Activated CD4-positive, alpha-beta T cell treated with anti-CD3 and anti-CD28 coated beads, Interleukin-2, amount 50 U/mL, for 24 hours (primary cell): ENCODE results near the gene ARHGAP12.
A peak's percentile ranks its signal among the peaks of the same experiment; 100 is the strongest.
"Not testable (repeated sequence)": the region's sequence is repeated elsewhere in the genome, so short reads cannot be mapped to it uniquely, and the experiment has no call there.

Experiments used
- DNase-seq, 2 donors: peaks; one replicate each; pipeline ENCODE4 v3.0.0-alpha.2; 2020; ENCODE audit warnings: low read depth in 1 of 2, low spot score in 1 of 2

The ARHGAP12 gene, protein sequence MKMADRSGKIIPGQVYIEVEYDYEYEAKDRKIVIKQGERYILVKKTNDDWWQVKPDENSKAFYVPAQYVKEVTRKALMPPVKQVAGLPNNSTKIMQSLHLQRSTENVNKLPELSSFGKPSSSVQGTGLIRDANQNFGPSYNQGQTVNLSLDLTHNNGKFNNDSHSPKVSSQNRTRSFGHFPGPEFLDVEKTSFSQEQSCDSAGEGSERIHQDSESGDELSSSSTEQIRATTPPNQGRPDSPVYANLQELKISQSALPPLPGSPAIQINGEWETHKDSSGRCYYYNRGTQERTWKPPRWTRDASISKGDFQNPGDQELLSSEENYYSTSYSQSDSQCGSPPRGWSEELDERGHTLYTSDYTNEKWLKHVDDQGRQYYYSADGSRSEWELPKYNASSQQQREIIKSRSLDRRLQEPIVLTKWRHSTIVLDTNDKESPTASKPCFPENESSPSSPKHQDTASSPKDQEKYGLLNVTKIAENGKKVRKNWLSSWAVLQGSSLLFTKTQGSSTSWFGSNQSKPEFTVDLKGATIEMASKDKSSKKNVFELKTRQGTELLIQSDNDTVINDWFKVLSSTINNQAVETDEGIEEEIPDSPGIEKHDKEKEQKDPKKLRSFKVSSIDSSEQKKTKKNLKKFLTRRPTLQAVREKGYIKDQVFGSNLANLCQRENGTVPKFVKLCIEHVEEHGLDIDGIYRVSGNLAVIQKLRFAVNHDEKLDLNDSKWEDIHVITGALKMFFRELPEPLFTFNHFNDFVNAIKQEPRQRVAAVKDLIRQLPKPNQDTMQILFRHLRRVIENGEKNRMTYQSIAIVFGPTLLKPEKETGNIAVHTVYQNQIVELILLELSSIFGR

DNA sequence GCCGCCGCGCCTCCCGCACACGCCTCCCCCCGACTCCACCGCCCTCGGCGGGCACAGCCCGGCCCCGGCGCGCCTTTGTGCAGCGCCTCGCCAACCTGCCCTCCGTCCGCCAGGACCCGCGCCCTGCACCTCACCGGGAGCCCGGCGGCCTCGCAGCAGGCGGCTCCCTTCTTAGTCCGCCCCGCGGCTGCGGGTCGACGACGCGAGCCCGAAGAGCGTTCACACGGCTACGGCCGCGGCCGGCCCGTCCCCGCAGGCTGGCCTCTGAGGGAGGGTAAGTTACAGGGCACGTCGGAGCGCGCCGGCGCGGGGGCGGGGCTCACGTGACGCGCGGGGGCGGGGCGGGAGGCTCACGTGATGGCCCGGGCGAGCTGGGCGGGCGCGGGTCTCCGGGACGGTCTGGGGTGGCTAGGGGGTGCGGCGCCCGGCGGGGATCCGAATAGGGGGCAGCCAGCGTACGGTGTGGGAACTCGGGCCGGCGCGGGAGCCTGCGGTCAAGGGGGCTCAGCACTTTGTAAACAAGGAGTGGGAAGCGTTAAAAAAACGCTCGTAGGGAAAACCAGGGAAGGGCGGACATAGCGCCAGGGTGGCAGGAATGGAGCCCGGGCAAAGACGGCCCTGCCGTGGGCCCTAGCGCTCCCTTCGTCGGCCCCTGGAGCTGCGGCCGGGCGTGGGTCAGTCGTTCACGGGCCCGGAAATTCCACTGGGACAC is at the start of gene ARHGAP12:
Gene ARHGAP12, minus strand, starts transcription at position 283 of the 712 bp plus-strand sequence. CDS start 19,976 bp downstream, outside the sequence.
- DNase-seq = peak; percentile 71 to 74

DNA sequence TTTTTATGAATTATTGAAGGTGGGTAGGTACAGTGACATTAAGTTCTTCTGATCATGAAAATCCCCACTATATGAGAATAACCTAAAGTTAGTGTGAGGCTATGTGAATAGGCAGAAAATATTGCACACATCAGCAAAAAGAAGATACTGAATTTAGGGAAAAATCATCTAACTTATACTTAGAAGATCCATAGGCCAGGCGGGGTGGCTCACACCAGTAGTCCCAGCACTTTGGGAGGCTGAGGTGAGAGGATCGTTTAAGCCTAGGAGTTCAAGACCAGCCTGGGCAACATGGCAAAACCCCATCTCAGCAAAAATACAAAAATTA is 49.5 kb upstream of the ARHGAP12 start:
- no peak for DNase-seq

DNA sequence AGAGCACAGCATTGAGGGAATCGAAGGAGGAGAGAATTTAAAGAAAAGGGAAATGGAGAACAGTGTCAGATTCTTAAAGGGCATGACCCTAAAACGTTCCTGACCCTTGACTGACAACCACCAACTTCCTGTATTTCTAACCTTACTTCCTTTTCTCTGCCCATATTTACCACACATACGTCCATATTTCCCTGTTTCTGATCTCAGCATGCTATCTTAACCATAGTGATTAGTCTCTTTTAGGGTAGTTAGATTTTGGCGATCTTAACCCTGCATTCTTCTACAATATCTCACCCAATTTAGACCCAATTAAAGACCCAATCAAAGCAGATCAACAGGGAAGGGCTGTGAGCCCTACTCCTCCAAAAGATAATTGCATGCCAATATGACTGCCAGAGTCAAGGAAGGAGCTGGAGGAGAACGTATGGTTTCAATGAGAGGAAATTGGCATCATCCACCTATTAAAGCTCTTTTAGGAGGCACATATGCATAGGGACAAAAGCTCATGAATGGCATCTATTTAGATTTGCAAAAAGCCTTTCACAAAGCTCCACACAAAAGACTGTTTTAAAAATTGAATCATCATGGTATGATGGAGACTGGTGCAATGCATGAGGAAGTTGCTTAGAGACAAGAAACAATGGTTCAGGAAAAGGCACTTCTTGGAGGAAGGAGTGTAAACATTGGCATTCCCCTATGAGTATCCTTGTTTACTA is 49.0 kb upstream of the ARHGAP12 start:
- DNase-seq = no peak

DNA sequence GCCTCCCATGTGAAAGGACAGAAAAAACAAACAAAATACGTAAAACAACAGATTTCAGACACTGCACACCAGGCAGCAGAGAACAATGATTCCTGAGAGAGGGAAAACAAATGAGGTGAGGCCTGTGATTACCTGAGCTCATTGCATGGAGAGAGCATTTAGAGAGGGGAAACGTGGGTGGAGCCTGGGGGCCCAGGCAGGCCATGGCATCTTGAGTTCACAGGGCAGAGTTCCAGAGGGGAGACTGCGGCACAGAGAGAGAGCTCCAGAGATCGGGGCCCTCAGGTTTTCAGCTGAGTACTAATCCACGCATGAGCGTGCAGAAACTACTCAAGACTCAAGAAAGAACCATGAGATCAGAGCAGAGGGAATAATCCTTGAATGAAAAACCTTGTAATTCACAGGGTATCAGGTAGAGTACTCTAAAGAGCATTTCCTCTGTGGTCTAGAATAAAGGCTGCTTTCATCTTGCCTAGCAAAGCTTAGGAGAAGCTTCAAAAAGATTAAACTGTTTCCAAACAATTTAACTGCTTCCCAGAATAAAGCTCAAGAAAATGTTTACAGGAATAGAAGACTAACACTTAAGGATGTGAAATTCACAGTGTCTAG is 46.6 kb upstream of the ARHGAP12 start:
- no peak for DNase-seq

DNA sequence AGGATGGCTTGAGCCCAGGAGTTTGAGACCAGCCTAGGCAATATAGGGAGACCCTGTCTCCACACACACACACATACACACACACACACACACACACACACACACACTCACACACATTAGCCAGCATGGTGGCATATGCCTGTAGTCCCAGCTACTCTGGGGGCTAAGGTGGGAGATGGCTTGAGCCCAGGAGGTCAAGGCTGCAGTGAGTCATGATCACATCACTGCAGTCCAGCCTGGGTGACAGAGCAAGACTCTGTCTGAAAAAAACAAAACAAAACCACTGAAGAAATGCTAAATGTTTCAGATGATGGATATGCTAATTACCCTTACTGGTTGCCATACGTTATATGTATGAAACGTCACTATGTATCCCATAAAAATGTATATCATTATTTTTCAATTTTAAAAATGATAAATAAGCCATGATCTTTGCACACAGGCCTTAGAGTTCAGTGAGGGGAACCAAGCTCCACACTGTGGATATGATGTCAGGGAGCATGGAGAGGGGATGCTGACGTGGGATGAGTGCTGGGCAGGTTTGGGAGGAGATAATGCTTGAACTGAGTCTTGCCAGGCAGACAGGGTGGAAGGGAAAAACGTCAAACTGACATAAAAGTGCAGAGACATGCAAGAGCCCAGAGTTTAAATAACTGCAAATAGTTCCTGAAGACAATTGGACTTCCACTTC is 45.9 kb upstream of the ARHGAP12 start:
- no peak for DNase-seq

DNA sequence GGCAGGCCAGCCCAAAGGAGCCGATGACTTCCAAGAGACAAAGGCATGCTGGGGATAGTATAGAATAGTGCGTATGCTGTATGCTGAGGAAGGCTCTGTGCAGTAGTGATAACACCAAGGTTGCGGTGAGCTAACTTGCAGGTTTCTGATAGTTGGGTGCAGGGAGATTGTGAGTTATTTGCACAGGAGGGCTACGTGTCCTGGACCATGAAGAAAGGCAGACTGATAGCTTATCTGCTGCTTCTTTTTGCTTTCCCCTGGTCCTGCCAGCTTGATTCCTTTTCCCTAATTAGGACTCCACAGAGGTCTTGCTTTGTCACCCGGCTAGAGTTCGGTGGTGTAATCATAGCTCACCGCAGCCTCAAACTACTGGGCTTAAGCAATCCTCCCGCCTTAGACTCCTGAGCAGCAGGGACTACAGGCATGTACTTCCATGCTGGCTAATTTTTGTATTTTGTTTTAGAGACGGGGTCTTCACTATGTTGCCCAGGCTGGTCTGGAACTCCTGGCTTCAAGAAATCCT is 43.9 kb upstream of the ARHGAP12 start:
- DNase-seq = no peak

DNA sequence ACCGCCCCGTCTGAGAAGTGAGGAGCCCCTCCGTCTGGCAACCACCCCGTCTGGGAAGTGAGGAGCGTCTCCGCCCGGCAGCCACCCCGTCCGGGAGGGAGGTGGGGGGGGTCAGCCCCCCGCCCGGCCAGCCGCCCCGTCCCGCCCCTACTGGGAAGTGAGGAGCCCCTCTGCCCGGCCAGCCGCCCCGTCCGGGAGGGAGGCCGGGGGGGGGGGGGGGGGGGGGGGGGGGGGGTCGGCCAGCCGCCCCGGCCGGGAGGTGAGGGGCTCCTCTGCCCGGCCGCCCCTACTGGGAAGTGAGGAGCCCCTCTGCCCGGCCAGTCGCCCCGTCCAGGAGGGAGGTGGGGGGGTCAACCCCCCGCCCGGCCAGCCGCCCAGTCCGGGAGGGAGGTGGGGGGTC is 41.2 kb upstream of the ARHGAP12 start:
- not testable (repeated sequence) for DNase-seq

DNA sequence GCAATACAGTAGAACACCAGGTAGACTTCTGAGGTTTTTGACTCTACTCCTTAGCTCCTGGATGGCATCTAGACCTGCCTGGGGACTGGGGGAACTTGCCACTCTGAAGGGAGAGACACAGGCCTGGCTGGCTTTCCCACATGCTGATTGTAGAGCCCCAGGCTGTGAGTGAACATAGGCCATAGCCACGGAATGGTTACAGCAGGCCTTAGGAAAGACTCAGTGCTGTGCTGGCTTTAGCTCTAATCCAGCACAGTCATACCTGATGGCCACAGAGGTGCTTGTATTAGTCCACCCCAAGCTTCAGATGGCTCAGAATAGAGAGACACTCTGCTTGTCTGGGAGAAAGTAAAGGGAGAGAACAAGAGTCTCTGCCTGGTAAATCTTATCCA is 35.0 kb upstream of the ARHGAP12 start:
- no peak for DNase-seq

DNA sequence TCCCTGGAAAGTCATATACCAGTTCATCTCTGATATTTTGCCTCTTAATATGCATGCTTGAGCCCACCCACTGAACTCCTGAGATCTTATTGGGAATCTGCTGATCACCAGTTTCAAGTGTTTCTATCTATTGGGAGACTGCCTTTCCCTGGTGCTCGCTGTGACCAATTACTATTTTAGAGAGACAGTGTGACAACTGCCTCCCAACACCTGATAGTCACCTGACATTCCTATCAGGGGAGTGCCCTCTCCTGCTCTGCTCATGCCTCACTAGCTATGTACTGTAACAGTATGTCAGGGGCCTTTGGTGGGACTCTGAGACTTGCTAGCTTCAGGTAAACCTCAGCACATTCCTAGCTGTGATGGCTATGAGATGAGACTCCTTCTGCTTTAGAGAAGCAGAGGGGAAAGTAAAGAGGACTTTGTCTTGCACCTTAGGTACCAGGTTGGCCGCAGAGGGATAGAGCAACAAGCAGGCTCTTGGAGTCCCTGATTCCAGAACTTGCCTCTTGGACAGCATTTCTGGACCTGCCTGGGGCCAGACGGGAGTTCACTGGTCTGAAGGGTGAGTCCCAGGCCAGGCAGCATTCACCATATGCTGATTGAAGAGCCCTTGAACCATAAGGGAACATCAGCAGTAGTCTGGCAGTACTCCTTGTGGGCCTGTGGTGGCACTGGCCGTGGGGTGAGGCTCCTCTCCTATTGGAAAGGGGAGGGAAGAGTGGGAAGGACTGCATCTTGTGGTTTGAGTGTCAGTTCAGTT is 34.4 kb upstream of the ARHGAP12 start:
- no peak for DNase-seq

DNA sequence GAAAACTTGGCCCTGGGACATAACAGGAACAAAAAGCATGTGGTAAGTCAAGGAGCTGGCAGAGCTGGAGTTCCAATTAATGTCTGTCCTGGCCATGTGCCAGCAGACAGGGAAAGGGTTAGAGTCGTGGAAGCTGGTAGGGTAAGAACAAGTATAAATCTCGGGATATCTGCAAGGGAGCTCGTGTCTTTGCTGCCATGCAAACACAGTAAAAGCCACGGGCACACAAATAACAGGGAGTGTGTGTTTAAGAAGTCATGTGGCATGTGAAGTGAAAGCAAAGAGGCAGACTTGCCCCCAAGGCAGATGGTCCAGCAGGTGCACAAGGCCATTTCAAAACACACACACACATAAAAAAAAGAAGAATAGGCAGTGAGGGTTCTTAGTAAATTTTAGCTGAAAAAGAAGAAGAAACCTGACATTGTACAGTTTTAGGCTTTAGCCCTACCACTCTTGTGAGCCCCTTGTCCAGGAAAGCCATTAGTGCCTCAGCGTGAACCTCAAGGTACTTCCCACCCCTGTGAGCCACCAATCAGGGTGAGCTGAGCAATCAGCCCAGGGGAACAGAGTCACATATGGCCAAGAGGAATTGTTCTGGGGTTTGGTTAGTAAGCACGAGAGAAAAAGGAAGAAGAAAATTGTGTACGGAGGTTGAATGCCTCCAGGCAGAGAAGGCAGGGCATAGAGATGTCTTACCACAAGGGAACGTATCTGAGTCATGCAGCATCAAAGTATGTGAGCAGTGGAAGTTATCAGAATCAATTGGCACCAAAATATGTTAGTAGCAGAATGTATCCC is 32.8 kb upstream of the ARHGAP12 start:
- no peak for DNase-seq

DNA sequence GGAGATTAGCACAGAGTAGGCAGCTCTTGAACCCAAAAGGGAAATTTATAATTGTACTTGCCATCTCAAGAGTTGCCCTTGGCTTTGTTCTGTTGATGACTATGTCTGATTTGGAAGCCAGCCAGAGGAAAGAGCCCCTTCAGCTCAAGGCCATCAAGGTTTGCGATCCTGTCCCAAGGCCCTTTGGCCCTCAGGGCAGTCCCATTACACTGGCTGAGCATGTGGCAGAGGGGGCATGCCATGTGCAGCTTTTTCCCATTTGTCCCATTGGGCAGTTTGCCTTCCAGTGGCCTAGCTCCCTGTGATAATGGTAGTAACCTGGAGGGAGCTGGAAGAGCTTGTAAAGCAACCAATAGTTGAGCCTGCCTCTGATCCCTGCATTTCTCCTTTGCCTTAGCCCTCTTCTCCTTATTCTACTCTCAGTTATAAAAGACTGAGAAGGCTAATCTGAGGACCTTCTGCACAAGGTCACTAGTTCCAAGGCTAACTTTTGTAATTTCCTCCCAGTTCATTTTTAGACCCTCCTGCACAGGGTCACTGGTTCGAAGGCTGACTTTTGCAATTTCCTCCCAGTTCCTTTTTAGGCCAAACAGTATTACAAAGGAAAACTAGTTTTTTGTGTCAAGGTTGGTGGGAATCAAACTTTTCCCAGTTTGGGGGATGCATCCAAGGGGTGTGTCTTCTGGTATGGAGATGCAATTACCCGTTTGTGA is 31.0 kb upstream of the ARHGAP12 start:
- no peak for DNase-seq

DNA sequence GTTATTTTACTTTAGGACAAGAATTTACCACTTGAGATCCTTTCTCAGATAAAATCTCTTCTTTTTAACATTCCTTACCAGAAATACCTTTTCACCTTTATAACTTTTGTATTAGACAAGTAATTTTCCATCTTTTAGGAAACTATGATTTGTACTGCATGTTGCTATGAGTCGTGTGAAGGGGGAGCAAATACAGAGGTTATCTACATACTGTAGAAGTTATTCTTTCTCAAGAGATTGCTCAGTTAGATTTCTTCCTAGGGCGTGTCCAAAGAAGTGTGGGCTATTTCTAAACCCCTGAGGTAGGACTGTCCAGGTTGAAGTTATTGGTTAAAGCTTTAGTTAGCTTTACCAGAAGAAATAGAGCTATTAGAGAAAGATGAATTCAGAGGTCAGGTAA is 30.2 kb upstream of the ARHGAP12 start:
- DNase-seq = no peak

DNA sequence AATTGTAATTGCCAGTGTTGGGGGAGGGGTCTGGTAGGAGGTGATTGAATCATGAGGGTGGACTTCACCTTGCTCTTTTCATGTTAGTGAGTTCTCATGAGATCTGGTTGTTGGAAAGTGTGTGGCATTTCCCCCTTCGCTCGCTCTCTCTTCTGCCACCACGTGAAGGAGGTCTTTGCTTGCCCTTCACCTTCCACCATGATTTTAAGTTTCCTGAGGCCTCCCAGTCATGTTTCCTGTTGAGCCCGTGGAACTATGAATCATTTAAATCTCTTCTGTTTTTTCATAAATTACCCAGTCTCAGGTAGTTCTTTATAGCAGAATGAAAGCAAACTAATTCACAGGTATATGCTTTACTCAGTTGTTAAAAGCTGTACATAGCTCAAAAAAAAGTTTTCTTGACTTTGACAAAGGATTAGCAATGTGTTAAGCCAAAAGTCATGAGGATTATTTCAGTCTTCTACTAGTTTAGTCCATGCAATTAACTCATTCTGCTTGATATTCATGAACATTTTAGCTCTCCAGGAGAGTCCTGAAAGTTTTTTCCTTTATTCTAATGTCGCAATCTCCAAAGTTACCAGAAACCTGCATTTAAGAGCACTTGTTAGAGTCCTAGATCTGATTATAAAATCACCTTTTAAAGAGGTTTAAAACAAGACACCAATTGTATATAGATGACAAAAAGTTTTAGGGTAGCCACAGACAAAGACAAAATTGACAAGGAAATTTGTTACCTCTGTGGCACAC is 27.7 kb upstream of the ARHGAP12 start:
- DNase-seq = no peak

DNA sequence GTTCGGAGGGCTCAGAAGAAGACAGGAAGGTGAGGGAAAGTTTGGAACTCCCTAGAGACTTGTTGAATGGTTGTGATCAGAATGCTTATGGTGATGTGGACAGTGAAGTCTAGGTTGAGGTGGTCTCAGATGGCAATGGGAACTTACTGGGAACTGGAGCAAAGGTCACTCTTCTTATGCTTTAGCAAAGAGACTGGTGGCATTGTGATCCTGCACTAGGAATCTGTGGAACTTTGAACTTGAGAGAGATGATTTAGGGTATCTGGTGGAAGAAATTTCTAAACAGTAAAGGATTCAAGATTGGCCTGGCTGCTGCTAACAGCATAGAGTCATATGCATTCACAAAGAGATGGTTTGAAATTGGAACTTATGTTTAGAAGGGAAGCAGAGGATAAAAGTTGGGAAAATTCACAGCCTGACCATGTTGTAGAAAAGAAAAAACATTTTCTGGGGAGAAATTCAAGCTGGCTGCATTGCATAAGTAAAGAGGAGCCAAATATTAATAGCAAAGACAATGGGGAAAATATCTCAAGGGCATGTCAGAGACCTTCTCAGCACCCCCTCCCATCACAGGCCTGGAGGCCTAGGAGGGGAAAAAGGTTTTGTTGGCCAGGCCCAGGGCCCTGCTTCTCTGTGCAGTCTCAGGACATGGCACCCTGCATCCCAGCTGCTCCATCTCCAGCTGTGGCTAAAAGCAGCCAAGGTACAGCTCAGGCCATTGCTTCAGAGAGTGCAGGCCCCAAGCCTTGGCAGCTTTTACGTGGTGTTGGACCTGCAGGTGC is 26.0 kb upstream of the ARHGAP12 start:
- DNase-seq = no peak

DNA sequence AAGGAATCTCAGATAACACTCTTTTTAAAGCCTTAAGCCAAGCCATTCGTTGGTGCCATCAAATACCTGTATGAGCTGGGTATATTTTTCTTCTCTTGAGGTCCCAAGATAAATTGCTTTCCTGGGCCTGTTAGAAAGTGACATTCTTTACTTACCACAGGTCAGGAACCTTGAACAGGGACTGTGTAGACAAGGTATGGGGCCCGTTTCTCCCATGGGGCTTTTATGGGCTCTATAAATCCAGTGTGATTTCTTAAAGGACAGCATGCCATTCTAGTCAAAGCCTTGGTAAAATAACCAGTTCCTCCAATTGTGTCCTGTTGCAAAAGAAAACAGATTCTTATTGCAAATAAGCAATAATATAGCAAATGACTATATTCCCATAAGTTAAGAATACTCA is 24.8 kb upstream of the ARHGAP12 start:
- DNase-seq = no peak

DNA sequence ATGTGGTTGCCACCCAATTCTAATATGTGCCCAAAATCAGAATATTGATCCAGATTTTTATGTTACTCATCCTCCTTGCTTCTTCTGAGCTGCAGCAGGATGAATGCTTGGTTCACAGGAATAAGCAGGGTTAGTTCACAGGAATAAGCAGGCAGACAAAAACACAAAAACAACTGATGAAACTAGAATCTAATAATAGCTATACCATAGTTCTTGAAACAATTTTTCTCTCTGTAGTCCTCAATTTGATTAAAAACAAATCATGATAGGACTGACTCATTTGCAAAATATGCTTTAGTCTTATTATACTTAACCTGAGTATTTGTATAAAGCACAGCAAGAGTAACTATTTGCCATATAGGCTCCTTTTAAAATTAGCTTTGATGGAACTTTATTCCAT is 24.4 kb upstream of the ARHGAP12 start:
- DNase-seq = no peak
